ENCODE measurements around the gene PMAIP1. TPM values are rescaled to one million over a fixed set of nuclear protein-coding genes. Genes with fewer than 3 reads are reported as not detected.

The PMAIP1 gene
- total and polyA plus RNA-seq, 4 donors, result 0.08 to 5.5 (median 0.25) TPM

GRCh38 chr18:59941331-59941730 lies 41.5 kb downstream of the PMAIP1 start (continued):
- no peak for TF ChIP-seq MAX (IDR thresholded peaks at IDR 0.05)
- no peak for TF ChIP-seq RXRA (IDR thresholded peaks at IDR 0.05)
- TF ChIP-seq RAD21 (IDR thresholded peaks at IDR 0.05), result no peak
- TF ChIP-seq GABPA (IDR thresholded peaks at IDR 0.05 in 1 of 2, conservative IDR thresholded peaks at IDR 0.05 in 1 of 2), result no peak
- no peak for TF ChIP-seq NR2F2 (IDR thresholded peaks at IDR 0.05)
- no peak for TF ChIP-seq FOXA2 (IDR thresholded peaks at IDR 0.05)
- no peak for TF ChIP-seq EGR1 (IDR thresholded peaks at IDR 0.05; ENCODE audit: low read depth in 2 of 2)
- TF ChIP-seq HNF4A (conservative IDR thresholded peaks at IDR 0.05), result no peak

GRCh38 chr18:59942601-59943000 lies 42.8 kb downstream of the PMAIP1 start:
- H3K4me3 ChIP-seq (ENCODE audit: low read depth in 1 of 3, low read length in 3 of 3), result no peak overlapping the region
- H3K36me3 ChIP-seq (ENCODE audit: control insufficient read depth in 4 of 4, insufficient read depth in 3 of 4, low read depth in 1 of 4, low read length in 3 of 4), result no peaks in the 10 kb centered on the region
- no peaks in the 10 kb centered on the region for H3K9me3 ChIP-seq (ENCODE audit: control insufficient read depth in 4 of 4, low read length in 3 of 4)
- DNase-seq (ENCODE audit: low spot score), result no peak
- no peaks in the 10 kb centered on the region for H3K27me3 ChIP-seq (ENCODE audit: control insufficient read depth in 4 of 4, insufficient read depth in 4 of 4, low read length in 3 of 4)
- 69% methylated on average over 4 of the region's 4 CpGs for WGBS
- TF ChIP-seq JUND (IDR thresholded peaks at IDR 0.05) (no peak), TAF1 (conservative IDR thresholded peaks at IDR 0.05) (no peak), YY1 (IDR thresholded peaks at IDR 0.05) (no peak), EGR1 (IDR thresholded peaks at IDR 0.05; ENCODE audit: low read depth in 2 of 2) (no peak), HNF4G (IDR thresholded peaks at IDR 0.05) (no peak), FOXA2 (IDR thresholded peaks at IDR 0.05) (no peak), GABPA (IDR thresholded peaks at IDR 0.05 in 1 of 2, conservative IDR thresholded peaks at IDR 0.05 in 1 of 2) (no peak)
- TF ChIP-seq, protein P1, sequence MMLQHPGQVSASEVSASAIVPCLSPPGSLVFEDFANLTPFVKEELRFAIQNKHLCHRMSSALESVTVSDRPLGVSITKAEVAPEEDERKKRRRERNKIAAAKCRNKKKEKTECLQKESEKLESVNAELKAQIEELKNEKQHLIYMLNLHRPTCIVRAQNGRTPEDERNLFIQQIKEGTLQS (IDR thresholded peaks at IDR 0.05), result no peak
- H3K4me1 ChIP-seq (ENCODE audit: control insufficient read depth in 4 of 4, insufficient read depth in 4 of 4, low read length in 3 of 4), result no peaks in the 10 kb centered on the region
- H3K9ac ChIP-seq (ENCODE audit: low read depth in 1 of 2, low read length in 2 of 2), result no peak overlapping the region
- no peak overlapping the region for H3K27ac ChIP-seq (ENCODE audit: low read depth in 1 of 2, low read length in 2 of 2)

- H3K4me3 ChIP-seq (ENCODE audit: low read depth in 1 of 3, low read length in 3 of 3), result no peak overlapping the region
- H3K27ac ChIP-seq (ENCODE audit: low read depth in 1 of 2, low read length in 2 of 2), result no peak overlapping the region
- no peak for DNase-seq (ENCODE audit: low spot score)
- WGBS, result 86% methylated on average over 2 of the region's 2 CpGs
- no peaks in the 10 kb centered on the region for H3K36me3 ChIP-seq (ENCODE audit: control insufficient read depth in 4 of 4, insufficient read depth in 3 of 4, low read depth in 1 of 4, low read length in 3 of 4)
- H3K9ac ChIP-seq (ENCODE audit: low read depth in 1 of 2, low read length in 2 of 2), result no peak overlapping the region
- no peaks in the 10 kb centered on the region for H3K27me3 ChIP-seq (ENCODE audit: control insufficient read depth in 4 of 4, insufficient read depth in 4 of 4, low read length in 3 of 4)
- TF ChIP-seq SP1 (IDR thresholded peaks at IDR 0.05), result no peak
- no peak for TF ChIP-seq FOXA2 (IDR thresholded peaks at IDR 0.05)
- no peak for TF ChIP-seq TAF1 (conservative IDR thresholded peaks at IDR 0.05)
- TF ChIP-seq YY1 (IDR thresholded peaks at IDR 0.05), result no peak
- no peak for TF ChIP-seq CTCF (IDR thresholded peaks at IDR 0.05; ENCODE audit: low read depth, low read length, missing input control)
- TF ChIP-seq HNF4G (IDR thresholded peaks at IDR 0.05), result no peak
- TF ChIP-seq FOXA1 (IDR thresholded peaks at IDR 0.05), result no peak
- no peak for TF ChIP-seq GABPA (IDR thresholded peaks at IDR 0.05 in 1 of 2, conservative IDR thresholded peaks at IDR 0.05 in 1 of 2)
- TF ChIP-seq EGR1 (IDR thresholded peaks at IDR 0.05; ENCODE audit: low read depth in 2 of 2), result no peak
- no peak for TF ChIP-seq NR2F2 (IDR thresholded peaks at IDR 0.05)
- no peak for TF ChIP-seq RXRA (IDR thresholded peaks at IDR 0.05)
- no peak for TF ChIP-seq MAX (IDR thresholded peaks at IDR 0.05)
- TF ChIP-seq, protein P2, sequence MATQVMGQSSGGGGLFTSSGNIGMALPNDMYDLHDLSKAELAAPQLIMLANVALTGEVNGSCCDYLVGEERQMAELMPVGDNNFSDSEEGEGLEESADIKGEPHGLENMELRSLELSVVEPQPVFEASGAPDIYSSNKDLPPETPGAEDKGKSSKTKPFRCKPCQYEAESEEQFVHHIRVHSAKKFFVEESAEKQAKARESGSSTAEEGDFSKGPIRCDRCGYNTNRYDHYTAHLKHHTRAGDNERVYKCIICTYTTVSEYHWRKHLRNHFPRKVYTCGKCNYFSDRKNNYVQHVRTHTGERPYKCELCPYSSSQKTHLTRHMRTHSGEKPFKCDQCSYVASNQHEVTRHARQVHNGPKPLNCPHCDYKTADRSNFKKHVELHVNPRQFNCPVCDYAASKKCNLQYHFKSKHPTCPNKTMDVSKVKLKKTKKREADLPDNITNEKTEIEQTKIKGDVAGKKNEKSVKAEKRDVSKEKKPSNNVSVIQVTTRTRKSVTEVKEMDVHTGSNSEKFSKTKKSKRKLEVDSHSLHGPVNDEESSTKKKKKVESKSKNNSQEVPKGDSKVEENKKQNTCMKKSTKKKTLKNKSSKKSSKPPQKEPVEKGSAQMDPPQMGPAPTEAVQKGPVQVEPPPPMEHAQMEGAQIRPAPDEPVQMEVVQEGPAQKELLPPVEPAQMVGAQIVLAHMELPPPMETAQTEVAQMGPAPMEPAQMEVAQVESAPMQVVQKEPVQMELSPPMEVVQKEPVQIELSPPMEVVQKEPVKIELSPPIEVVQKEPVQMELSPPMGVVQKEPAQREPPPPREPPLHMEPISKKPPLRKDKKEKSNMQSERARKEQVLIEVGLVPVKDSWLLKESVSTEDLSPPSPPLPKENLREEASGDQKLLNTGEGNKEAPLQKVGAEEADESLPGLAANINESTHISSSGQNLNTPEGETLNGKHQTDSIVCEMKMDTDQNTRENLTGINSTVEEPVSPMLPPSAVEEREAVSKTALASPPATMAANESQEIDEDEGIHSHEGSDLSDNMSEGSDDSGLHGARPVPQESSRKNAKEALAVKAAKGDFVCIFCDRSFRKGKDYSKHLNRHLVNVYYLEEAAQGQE (IDR thresholded peaks at IDR 0.05), result no peak
- no peak for TF ChIP-seq ZBTB33 (IDR thresholded peaks at IDR 0.05)
- TF ChIP-seq JUND (IDR thresholded peaks at IDR 0.05), result no peak
- TF ChIP-seq RAD21 (IDR thresholded peaks at IDR 0.05), result no peak
- TF ChIP-seq, protein P1 (IDR thresholded peaks at IDR 0.05), result no peak
- TF ChIP-seq HNF4A (conservative IDR thresholded peaks at IDR 0.05), result no peak
- H3K4me1 ChIP-seq (ENCODE audit: control insufficient read depth in 4 of 4, insufficient read depth in 4 of 4, low read length in 3 of 4), result no peaks in the 10 kb centered on the region
- no peaks in the 10 kb centered on the region for H3K9me3 ChIP-seq (ENCODE audit: control insufficient read depth in 4 of 4, low read length in 3 of 4)
Measured at GRCh38 chr18:59945544-59945943, 45.7 kb downstream of the PMAIP1 start.

Measured in liver (tissue), 9 donors.